ENCODE measurements around the gene CYP3A5. TPM values are rescaled to one million over a fixed set of nuclear protein-coding genes. Genes with fewer than 3 reads are reported as not detected.

CYP3A5 gene
- total and polyA plus RNA-seq, 2 of the 8 experiments (the other 6 are each of a cell fraction or from before 2014, with no cell fraction given), result 0.06 TPM; not detected in 1

DNA sequence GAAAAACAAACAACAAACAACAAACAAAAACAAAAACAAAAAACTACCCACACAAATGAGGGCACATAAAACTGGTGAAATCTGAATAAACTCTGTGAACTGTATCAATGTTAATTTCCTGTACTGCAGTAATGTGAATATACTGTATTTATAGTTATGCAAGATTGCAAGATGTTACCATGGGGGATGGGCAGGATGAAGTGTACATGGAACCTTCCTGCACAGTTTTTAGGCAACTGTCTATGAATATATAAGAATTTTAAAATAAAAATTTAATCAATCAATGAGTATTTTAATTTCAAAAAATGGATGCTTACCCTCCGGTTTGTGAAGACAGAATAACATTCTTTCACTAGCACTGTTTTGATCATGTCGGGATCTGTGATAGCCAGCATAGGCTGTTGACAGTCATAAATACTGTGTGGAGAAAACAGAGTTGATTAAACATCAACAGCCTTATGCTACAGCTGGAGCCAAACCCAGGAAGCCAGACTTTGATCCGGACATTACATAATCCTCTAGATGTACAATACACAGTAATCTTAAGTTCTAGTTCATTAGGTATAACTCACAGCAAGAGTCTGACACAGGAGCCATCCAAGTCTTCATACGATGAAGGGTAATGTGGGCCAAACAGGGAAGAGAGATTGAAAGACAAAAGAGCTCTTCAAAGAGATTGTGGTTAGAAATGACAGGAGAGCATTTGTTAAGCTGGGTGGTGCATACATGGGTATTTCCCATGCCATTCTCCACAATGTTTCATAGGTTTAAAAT lies 40.4 kb upstream of the CYP3A5 start (continued):
- no peak for TF ChIP-seq JUND (IDR thresholded peaks at IDR 0.05; ENCODE audit: low read length)
- TF ChIP-seq, protein P1, sequence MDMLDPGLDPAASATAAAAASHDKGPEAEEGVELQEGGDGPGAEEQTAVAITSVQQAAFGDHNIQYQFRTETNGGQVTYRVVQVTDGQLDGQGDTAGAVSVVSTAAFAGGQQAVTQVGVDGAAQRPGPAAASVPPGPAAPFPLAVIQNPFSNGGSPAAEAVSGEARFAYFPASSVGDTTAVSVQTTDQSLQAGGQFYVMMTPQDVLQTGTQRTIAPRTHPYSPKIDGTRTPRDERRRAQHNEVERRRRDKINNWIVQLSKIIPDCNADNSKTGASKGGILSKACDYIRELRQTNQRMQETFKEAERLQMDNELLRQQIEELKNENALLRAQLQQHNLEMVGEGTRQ (IDR thresholded peaks at IDR 0.05; ENCODE audit: low read length), result no peak
- no peak for TF ChIP-seq RBBP5 (IDR thresholded peaks at IDR 0.05; ENCODE audit: borderline replicate concordance, low read depth, low read length)

Data from H1 (cell line).